Heart left ventricle (tissue), 16 donors: Measurements from ENCODE around the gene FKBP1A. TPM values are rescaled to one million over a fixed set of nuclear protein-coding genes. Genes with fewer than 3 reads are reported as not detected.

Source experiments
- ATAC-seq, 4 donors: fragments of 200-7000 bp; cut with Tn5 transposase; one replicate each; pipeline ENCODE4 v1.9.1; 2020 to 2022; ENCODE audit warnings: moderate library complexity in 4 of 4, mild to moderate bottlenecking in 3 of 4, moderate number of reproducible peaks in 1 of 4
- DNase-seq, 5 donors: peaks; one replicate each; pipeline ENCODE4 v3.0.0-alpha.2; 2020
- H3K27ac ChIP-seq, 12 donors: fragments of 200-600 bp; sonication (generic) in 4 of 12; one replicate each; pipeline versions ENCODE4 v1.5.0 to v1.8.0; 2016 to 2022; ENCODE audit warnings: mild to moderate bottlenecking in 2 of 12
- H3K27me3 ChIP-seq, 9 donors: fragments of 200-600 bp; sonication (generic) in 2 of 9; one replicate each; pipeline versions ENCODE4 v1.5.1 to v1.8.0; 2016 to 2022; ENCODE audit warnings: mild to moderate bottlenecking in 3 of 9
- H3K36me3 ChIP-seq, 9 donors: fragments of 200-600 bp; sonication (generic) in 2 of 9; one replicate each; pipeline versions ENCODE4 v1.5.0 to v1.8.0; 2018 to 2022; ENCODE audit warnings: mild to moderate bottlenecking in 2 of 9
- H3K4me1 ChIP-seq, 12 donors: fragments of 200-600 bp; sonication (generic) in 4 of 12; one replicate each; pipeline versions ENCODE4 v1.5.0 to v1.8.0; 2016 to 2022; ENCODE audit warnings: mild to moderate bottlenecking in 3 of 12
- H3K4me3 ChIP-seq, 12 donors: fragments of 200-600 bp; sonication (generic) in 4 of 12; one replicate each; pipeline versions ENCODE4 v1.5.0 to v1.8.0; 2017 to 2022; ENCODE audit warnings: mild to moderate bottlenecking in 9 of 12, moderate library complexity in 4 of 12
- H3K9me3 ChIP-seq, 12 donors: fragments of 200-600 bp; sonication (generic) in 4 of 12; one replicate each; pipeline versions ENCODE4 v1.5.0 to v1.8.0; 2016 to 2022; ENCODE audit warnings: mild to moderate bottlenecking in 1 of 12
- POLR2A ChIP-seq, 2 donors: fragments of 450-650 bp; IDR thresholded peaks; one replicate each; pipeline ENCODE4 v1.6.1; 2017; ENCODE audit warnings: antibody characterized with exemption in 2 of 2, mild to moderate bottlenecking in 2 of 2, moderate library complexity in 2 of 2
- WGBS, 4 donors: extraction: QIAGEN DNeasy Blood & Tissue Kit in 2 of 4; methylation state at CpG; one replicate each; pipeline versions ENCODE4 v1.1.5 to v1.1.7; 2013 to 2018; 5-methylcytosine and 5-hydroxymethylcytosine counted together
- intact Hi-C, 10 donors: fragments of 100-400 bp; cut with DNase I; formaldehyde crosslinking; loops; one replicate each; pipeline versions ENCODE4 v1.11.1 to v1.14.2; 2022
- polyA plus RNA-seq, 2 donors: library from polyadenylated mRNA; stranded (reverse); fragments of 200-250 nt; gene quantifications; one replicate each; pipeline ENCODE4 v1.2.3, GENCODE V29; 2013
- total RNA-seq, 9 donors: library from RNA; depleted of rRNA in 2 of 9; stranded (reverse); fragments of >200 nt in 2 of 9; fragmentation: NEBNext Ultra II Directional in 3 of 9; extraction: Animal tissue kit (Norgen Biotek cat#: 25700) in 3 of 9; gene quantifications; one replicate each; pipeline versions ENCODE4 v1.1.0 to v1.2.4, GENCODE V29; 2016 to 2023
- TF ChIP-seq, protein P1 (sequence below), 12 donors: fragments of 200-600 bp; sonication (generic) in 4 of 12; IDR thresholded peaks; one replicate each; pipeline versions ENCODE4 v1.5.0 to v1.8.0; 2018 to 2022; ENCODE audit warnings: antibody characterized with exemption in 12 of 12, mild to moderate bottlenecking in 5 of 12
- donor health status: ischemic (EF 13 %, LVEDD 7.1; RV severe dilation, severe dysfunction).
- donor health status: healthy with polysubstance abuse.
- donor health status: DM: no; HTN: yes; CAD: no.
- donor health status: DM: no; HTN: no; CAD: no.
- donor health status: ischemic (EF 25% LVEDD 6.9; RV normal size, moderate dysfunction).
- donor health status: ischemic (EF 25% LVEDD 5.7; RV mildly dilated, moderate dysfunction).
- donor health status: healthy.
- donor health status: DM: yes; HTN: yes; CAD: no.
- donor health status: ischemic (EF 35%, LVEDD 5.7; RV mildly dilated, moderate dysfunction).
- donor health status: nonischemic (EF 11% LVEDD 7.7; RV severe dilation, severe dysfunction).
- donor health status: DM: yes; HTN: yes; CAD: no.
- donor health status: PGD.
- donor health status: ischemic (EF 29% LVEDD 5.4; RV normal size, mild dysfunction).
- donor health status: nonischemic (EF 23%, LVEDD 6.1; RV moderate dilation, normal function).

The FKBP1A gene
- total and polyA plus RNA-seq, 11 donors: 71.3 to 401 (median 144) TPM

DNA sequence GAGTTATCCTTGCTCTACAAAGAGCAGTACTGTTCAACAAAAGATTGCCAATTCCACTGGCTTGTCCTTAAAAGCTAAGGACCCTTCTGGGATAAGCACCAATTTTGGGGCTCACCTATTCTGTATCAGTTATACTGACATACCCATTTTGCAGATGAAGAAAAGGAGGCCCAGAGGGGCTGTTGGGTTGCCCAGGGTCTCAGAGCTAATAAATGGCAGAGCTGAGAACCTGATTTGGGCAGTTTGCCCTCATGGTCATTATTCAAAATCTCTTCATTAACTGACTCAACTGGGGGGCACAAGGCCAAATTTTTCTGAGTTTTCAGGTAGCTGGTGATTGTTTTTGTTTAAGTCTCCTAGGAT, 42.5 kb upstream of the FKBP1A start:
- no peak overlapping the region for H3K27ac ChIP-seq
- no peak for DNase-seq
- no peak for ATAC-seq
- intact Hi-C loops: loop anchor here in 2 of 10 donors (2.0 to 5.0 kb wide), 2 partner anchors 43 to 123 kb away; partner anchors contain the start of gene FKBP1A (in 1 of the 2)
- TF ChIP-seq, protein P1, sequence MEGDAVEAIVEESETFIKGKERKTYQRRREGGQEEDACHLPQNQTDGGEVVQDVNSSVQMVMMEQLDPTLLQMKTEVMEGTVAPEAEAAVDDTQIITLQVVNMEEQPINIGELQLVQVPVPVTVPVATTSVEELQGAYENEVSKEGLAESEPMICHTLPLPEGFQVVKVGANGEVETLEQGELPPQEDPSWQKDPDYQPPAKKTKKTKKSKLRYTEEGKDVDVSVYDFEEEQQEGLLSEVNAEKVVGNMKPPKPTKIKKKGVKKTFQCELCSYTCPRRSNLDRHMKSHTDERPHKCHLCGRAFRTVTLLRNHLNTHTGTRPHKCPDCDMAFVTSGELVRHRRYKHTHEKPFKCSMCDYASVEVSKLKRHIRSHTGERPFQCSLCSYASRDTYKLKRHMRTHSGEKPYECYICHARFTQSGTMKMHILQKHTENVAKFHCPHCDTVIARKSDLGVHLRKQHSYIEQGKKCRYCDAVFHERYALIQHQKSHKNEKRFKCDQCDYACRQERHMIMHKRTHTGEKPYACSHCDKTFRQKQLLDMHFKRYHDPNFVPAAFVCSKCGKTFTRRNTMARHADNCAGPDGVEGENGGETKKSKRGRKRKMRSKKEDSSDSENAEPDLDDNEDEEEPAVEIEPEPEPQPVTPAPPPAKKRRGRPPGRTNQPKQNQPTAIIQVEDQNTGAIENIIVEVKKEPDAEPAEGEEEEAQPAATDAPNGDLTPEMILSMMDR (IDR thresholded peaks at IDR 0.05): no peak
- TF ChIP-seq POLR2A (IDR thresholded peaks at IDR 0.05): no peak
- H3K4me1 ChIP-seq: peaks cover 0 to 16% (median 0%) of the 10 kb centered on the region in 12 donors
- no peaks in the 10 kb centered on the region for H3K9me3 ChIP-seq
- no peak overlapping the region for H3K4me3 ChIP-seq
- H3K27me3 ChIP-seq: no peaks in the 10 kb centered on the region
- peaks cover 0 to 20% (median 4%) of the 10 kb centered on the region in 9 donors for H3K36me3 ChIP-seq

DNA sequence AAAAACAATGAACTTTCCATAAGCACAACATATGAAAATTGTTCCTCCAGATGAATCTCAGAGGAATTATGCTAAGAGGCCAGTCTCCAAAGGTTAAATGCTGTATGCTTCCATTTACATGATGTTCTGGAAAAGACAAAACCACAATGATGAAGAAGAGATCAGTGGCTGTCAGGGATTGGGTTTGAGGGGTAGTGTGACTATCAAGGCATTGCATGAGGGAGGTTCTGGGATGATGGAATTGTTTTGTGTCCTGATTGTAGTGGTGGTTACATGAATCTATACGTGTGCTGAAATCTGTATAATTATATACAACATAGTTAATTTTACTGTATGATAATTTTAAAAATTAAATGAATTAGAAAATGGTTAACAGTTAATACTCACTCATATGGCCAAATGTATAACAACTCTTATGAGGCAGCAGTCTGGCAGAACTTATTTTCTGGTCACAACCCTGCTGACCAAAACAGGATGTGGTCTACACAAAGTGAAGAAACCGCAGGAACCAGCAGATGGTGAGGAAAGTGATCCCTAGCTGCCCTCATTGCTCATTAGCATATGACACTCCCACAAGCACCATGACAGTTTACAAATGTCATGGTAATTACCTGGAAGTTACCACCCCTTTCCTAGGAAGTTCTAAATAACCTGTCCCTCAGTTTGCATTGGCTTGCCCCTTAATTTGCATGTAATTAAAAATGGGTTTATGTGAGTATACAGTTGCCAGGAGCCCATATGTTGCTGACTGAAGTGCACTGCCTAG, 41.9 kb upstream of the FKBP1A start:
- ATAC-seq (peak in 3 of 4 donors; percentile 33 to 75 (median 66)), DNase-seq (peak in 1 of 5 donors; percentile 42)
- Histone ChIP-seq H3K27ac (no peak overlapping the region), H3K9me3 (no peaks in the 10 kb centered on the region), H3K4me1 (peaks cover 0 to 16% (median 0%) of the 10 kb centered on the region in 12 donors), H3K36me3 (peaks cover 0 to 15% (median under 1%) of the 10 kb centered on the region in 9 donors), H3K27me3 (no peaks in the 10 kb centered on the region), H3K4me3 (no peak overlapping the region)
- TF ChIP-seq, protein P1 (IDR thresholded peaks at IDR 0.05): no peak
- TF ChIP-seq POLR2A (IDR thresholded peaks at IDR 0.05): no peak
- WGBS, 4 donors: 61 to 73% (median 67%) methylated on average over 2 of the region's 2 CpGs
- intact Hi-C loops: loop anchor here in 2 of 10 donors (2.0 to 5.0 kb wide), 2 partner anchors 42 to 122 kb away; partner anchors contain the start of gene FKBP1A (in 1 of the 2)

DNA sequence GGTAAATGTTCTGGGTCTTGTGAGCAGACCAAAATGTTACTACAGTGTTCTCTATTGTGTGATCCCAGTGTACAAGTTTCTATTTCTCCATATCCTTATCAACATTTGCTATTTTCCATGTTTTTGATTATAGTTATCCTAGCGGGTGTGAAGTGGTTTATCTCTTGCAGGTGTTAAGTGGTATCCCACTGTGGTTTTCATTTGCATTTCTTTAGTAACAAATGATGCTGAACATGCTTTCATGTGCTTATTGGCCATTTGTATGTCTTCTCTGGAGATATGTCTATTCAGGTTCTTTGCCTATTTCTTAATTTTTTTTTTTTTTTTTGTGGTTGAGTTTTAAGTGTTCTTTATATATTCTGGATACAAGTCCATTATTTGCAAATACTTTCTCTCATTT, 38.3 kb upstream of the FKBP1A start:
- peaks cover 0 to 16% (median 0%) of the 10 kb centered on the region in 12 donors for H3K4me1 ChIP-seq
- intact Hi-C loops: no loop called here
- TF ChIP-seq POLR2A (IDR thresholded peaks at IDR 0.05): no peak
- TF ChIP-seq, protein P1 (IDR thresholded peaks at IDR 0.05): no peak
- WGBS, 4 donors: 31 to 46% (median 43%) methylated on average over 1 of the region's 1 CpG
- no peak overlapping the region for H3K27ac ChIP-seq
- DNase-seq (no peak), ATAC-seq (no peak)
- peaks cover 0 to 6% (median 0%) of the 10 kb centered on the region in 9 donors for H3K36me3 ChIP-seq
- H3K27me3 ChIP-seq: peaks cover 0 to under 1% (median 0%) of the 10 kb centered on the region in 9 donors
- H3K9me3 ChIP-seq: no peaks in the 10 kb centered on the region
- H3K4me3 ChIP-seq: no peak overlapping the region

DNA sequence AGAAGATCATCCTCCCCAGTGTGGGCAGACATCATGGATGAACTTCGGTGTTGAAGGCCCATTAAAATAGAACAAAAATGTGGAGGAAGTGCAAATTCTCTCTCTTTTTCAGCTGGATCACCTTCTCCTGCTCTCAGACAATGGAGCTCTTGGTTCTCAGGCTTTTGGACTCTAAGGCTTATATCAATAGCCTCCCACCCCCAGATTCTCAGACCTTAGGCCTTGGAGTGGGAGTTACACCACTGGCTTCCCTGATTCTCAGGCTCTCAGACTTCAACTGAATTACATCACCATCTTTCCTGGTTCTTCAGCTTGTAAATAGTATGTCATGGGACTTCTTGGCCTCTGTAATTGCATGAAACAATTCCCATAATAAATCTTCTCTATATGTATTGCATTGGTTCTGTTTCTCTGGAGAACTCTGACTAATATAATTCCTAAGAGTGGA, 37.2 kb upstream of the FKBP1A start:
- intact Hi-C loops: no loop called here
- H3K27ac ChIP-seq: no peak overlapping the region
- H3K4me1 ChIP-seq: peaks cover 0 to 12% (median 0%) of the 10 kb centered on the region in 12 donors
- WGBS, 4 donors: 66 to 79% (median 77%) methylated on average over 1 of the region's 1 CpG
- DNase-seq (no peak), ATAC-seq (no peak)
- H3K9me3 ChIP-seq: no peaks in the 10 kb centered on the region
- TF ChIP-seq, protein P1 (IDR thresholded peaks at IDR 0.05): no peak
- no peak for TF ChIP-seq POLR2A (IDR thresholded peaks at IDR 0.05)
- H3K27me3 ChIP-seq: peaks cover 0 to 7% (median 0%) of the 10 kb centered on the region in 9 donors
- peaks cover 0 to 3% (median 0%) of the 10 kb centered on the region in 9 donors for H3K36me3 ChIP-seq
- H3K4me3 ChIP-seq: no peak overlapping the region
